Raji (cell line): Measurements from ENCODE around the gene C2CD2.

Source experiments
- POLR2A ChIP-seq: IDR thresholded peaks from 2 replicates; pipeline ENCODE4 v1.6.1; 2011; ENCODE audit warnings: low read depth, low read length, control low read depth; ENCODE audit not compliant: insufficient read depth

C2CD2 gene

DNA sequence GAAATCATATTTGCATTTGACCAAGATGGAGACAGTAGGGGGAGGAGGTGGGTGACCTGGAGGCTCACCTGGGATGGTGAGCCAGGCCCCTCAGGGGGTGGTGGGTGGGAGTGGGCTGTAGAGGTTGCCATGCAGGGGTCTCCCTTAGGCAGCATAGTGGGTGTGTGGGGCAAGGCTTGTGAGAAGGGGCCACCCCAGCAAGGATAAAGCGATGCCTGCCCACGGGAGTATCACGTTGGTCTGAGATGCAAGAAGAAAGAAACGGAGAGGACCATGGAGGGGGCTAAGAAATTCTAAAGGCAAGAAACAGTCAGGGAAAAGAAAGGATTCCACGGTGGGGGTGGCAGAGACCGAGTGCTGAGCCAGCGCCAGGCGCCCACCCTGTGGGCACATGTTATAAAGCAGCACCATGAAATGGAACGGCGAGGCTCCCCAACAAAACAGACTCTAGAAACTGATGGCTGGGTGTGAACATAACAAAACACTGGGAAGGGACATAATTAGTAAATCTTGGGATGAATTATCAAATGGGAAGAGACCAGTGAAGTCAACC is 11.7 kb upstream of the C2CD2 start:
- TF ChIP-seq POLR2A = no peak

DNA sequence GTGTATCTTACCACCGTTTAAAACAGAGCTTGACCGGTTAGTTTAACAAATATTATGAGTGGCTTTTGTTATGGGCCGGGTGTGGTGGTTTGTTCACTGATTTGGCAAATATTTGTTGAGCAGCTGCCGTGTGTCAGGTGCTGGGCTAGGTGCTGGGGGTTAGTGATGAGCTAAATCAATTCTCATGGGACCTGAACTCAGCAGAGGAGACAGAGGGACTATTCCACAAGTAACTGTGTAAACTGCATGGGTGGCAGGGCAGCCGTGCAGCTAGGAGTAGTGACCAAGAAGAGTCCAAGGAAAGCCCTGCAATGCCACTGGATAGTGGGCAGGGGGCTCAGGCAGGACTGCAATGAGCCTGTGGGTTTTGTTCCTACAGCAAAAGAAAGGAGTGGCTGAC is 11.2 kb upstream of the C2CD2 start:
- no peak for TF ChIP-seq POLR2A

DNA sequence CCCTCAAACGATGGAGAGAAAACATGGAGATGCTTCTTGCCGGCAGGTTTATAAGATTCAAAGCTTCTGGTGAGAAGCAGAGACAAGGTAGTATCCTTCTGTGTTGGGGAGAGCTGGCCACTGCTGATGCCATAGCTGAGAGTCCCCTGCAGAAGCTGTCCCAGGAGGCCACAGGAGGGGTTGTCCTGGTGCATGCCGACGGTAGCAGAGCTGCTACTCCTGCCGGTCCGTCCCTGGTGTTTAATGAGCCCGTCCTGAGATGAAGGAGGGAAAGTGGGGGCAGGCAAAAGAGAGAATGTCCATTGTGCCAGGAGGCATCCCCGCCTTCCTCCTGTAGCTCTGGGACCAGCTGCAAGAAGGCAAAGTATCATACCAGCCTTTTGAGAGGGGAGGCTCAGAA is 10.4 kb upstream of the C2CD2 start:
- TF ChIP-seq POLR2A = no peak

DNA sequence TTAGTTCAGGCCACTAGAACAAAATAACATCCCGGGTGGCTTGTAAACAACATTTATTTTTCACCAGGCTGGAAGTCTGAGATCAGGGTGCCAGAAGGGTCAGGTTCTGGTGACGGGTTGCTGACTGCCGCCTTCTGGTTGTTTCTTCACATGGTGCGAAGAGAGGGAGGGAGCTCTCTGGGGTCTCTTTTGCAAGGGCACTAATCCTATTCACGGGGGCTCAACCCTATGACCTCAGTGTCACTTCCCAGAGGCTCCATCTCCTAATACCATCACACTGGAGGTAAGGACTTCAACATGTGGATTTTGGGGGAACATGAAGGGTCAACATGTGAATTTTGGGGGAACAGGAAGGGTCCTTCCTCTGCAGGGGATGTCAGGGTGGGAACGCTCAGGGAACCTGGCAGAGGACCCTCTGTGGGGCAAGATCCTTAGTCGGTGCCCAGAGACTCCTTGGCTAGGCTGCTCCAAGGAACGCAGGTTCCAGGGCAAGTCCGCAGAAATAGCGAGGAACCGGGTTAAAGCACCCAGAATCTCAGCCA is 8.7 kb upstream of the C2CD2 start:
- TF ChIP-seq POLR2A = no peak

DNA sequence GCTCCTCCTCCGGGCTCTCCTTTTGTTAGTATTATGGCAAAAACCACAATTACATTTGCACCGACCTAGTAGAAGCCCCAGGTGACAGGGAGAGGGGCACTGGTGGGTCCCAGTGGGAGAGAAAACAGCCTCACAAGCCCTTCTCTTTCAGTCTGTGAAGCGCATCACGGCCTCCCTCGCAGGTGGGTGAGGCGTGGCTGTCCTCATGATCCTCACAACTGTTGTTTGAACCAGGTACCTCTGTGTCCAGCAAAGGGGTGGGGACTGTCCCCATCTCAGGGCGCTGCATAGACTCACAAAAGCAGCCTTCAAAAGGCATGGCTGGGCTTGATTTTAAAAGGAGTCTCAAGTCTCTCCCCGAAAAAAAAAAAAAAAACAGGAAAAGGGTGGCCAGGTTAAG is 7.9 kb upstream of the C2CD2 start:
- TF ChIP-seq POLR2A = no peak

DNA sequence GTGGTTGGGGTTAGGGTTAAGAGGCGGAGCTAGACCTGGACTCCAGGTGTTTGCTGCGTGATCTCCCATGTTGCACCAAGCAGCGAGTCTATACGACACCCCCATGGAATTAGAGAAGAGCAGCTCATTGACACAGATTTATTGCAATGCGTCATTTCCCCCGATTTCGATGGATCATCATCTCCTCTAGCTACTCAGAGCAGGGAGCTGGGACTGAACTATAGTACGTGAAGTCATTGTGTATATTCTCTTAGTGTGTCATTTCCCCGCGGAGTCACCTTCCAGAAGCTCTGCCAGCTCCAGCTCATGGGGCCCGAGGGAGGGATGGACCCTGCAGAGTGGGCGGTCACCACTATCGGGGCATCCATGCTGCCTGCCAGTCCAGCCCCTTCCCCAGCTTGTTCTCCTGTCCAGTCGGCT is 7.5 kb upstream of the C2CD2 start:
- no peak for TF ChIP-seq POLR2A

DNA sequence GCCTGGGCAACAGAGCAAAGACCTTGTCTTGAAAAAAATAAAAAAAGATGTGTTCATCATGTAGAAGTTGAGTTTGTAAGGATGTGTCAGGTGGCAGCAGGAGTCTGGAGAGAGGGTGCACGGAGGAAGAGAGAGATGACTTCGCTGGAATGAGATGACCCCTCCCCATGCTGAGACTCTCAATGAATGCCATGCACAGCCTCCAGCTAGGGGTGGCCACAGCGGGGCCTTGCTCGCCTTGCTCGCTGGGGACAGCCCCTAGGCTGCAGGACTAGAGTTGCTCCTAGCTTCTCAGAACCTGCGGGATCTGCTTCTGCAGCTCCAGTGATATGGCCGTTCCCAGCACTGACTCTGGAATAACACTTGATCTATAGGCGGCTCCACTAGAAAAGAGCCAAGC is 6.6 kb upstream of the C2CD2 start:
- no peak for TF ChIP-seq POLR2A

DNA sequence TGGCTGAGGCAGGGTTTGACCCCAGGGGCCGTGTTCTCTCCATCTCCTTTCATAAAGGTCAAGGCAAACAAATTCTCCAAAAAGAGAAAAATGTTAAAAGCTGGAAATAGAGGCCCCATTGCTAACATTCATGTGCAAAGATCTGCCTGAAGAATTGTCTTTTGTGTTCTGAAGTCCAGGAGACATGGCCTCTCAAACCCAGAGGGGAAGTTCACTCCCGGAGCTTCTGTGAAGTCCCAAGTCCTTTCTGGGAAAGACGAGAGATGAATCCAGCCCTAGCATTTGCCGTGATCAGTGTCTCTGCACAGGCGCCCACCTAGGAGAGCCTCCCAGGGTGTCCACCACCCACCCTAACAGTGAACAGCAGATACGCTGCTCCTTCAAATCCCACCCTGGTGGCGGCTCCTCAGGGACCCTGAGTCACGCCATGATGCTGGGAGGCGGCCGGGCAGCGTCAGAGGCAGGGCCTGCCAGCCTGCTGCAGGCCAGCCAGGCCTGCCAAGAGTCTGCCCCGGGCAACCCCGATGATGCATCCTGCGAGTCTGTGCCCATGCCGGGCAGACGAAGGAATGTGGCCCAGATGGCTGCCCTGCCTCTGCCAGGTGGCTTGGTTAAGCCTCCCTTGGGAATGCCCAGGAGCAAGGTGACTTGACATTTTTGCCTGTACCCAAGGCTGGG is 5.2 kb upstream of the C2CD2 start:
- TF ChIP-seq POLR2A = no peak

DNA sequence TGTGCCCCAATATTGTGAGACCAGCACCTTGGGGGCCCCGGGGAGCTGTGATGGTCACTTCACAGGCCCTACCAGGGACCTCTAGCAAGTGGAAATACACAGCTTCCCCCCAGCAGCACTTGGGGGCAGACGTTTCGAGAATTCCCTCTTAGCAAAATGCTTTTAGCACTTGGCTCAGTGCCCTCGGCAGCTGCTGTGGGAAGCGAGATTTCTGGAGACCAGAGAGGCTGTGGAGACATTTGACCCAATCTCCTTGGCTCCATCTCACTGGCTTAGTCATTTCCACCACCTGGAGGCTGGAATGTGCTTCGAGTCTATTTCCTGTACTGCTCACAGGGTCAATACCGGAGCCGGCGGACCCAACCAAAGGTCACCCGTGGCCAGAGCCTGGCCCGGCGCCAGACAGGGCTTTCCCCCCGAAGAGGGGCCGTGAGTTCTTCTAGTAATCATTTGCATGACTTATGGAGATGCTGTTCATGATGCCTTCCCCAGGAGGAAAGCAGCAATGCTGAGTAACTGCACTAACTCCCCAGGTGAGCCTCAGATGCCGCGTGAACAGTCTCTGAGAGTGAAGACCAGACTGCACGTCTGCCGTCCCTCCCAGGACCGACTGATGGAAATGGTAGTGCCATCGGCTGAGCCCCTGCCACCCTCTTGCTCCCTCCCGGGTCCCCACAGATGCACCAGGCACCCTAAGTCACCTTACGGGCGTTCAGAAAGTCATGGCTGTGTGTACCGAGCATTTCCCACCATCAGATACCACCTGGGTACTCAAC is 4.4 kb upstream of the C2CD2 start:
- TF ChIP-seq POLR2A = no peak

DNA sequence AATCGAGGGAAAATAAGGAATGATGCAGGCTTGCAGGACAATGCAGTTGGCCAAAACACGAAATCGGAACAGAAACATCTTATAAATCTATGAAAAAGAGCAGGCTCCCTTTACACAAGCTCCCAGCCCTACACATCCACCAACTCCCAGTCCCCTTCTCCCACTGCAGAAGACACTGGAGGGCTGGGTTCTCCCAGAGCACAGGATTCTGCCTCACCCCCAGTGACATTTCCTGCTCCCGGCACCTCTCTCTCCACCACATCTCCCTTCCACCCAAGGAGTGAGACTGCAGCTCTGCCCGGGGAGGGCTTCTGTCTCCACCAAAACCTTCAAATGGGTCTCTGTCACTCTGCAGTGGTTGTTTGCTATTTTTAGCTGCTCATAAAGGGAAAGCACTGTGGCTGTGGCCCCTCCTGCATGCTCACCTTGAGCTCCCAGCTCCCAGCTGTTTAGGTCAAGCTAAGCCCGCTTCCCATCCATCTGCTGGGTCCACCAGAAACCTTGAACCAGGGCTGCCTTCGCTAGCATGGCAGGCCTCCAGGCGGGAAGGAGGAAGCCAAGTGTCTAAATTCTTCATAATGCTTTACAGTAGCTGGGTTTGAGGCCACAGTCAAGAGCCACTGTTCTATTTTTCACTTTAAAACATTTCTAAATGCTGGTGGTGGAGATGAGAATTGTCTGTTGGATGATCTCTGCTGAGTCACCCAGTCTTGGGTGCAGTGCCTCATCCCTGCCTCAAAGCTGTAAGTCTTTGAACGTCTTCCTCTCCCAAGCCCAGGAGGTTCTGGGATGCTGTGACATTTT is 3.3 kb upstream of the C2CD2 start:
- no peak for TF ChIP-seq POLR2A

DNA sequence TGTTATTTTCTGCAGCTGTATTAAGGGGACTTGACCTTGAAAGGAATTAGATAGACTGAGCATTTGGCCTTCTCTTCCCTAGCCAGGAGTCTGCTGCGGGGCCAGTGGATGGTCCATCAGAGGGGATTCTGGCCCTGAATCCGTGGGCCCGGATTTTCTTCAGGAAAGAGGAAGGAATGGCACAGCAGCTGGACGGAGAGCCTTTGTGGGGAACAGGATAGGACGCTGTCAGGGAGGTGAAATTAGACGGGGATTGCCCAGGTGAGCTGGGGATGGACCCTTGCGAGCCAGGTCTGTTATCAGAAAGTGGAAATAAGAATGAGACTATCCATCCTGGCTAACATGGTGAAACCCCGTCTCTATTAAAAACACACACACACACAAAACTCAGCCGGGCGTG is 1.7 kb upstream of the C2CD2 start:
- TF ChIP-seq POLR2A = no peak

DNA sequence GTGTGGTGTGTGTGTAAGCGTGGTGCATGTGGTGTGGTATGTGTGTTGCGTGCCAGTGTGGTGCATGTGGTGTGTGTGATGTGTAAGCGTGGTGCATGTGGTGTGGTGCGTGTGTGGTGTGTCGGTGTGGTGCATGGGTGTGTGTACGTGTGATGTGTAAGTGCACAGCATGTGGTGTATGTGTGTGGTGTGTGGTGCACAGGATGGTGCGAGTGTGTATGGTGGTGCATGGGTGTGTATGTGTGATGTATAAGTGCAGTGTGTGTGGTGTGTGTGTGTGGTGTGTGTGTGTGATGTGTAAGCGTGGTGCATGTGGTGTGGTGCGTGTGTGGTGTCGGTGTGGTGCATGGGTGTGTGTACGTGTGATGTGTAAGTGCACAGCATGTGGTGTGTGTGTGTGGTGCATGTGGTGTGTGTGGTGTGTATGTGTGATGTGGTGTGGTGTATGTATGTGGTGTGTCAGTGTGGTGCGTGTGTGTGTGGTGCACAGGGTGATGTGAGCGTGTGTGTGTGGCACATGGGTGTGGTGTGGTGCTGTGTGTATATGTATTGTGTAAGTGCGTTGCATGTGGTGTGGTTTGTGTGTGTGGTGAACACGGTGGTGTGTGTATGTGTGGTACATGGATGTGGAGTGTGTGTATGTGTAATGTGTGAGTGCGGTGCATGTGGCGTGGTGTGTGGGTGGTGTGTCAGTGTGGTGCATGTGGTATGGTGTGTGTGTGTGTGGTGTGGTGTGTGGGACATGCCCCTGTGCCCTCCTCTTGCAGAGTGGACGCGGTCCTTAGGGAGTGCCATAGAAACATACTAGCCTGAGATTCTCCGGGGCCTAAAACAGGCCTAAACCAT is 1.1 kb upstream of the C2CD2 start:
- no peak for TF ChIP-seq POLR2A

DNA sequence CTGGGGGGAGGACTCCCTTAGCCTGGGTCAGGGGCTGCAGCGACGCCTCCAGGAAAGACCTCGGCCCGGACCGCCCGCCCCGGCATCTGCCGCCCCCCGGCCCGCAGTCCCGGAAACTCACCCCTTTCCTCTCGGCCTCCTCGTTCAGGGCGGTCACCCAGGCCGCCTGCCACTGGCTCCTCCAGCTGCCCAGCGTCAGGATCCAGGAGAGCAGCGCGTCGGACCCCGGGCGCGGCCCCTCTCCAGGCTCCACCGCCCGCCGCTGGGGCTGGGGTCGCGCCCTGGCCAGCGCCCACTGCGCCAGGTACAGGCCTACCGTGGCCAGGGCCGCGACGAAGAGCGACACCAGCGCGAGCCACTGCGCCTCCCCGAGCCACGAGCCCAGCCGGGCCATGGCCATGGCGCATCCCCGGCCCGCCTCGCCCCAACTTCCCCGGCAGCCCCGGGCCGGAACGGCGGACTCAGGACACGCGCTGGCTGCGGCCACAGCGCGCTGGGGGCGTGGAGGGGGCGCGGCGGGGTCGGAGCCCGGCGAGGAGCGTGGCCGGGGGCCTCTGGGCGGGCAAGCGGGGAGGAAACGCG is 478 bp downstream of the C2CD2 start:
- TF ChIP-seq POLR2A = no peak
